Breast epithelium (tissue), 3 donors: ENCODE results near the gene PLS1.

Experiments
- CTCF ChIP-seq, 3 donors: fragments of 450-650 bp; IDR thresholded peaks; one replicate each; pipeline ENCODE4 v1.5.1; 2016 to 2017; ENCODE audit warnings: antibody characterized with exemption in 3 of 3, mild to moderate bottlenecking in 3 of 3, moderate library complexity in 3 of 3
- POLR2A ChIP-seq: fragments of 450-650 bp; IDR thresholded peaks from one replicate; pipeline ENCODE4 v1.6.1; 2016; ENCODE audit warnings: antibody characterized with exemption, mild to moderate bottlenecking, moderate library complexity
- POLR2AphosphoS5 ChIP-seq, 3 donors: sonication (generic); formaldehyde crosslinking; IDR thresholded peaks; one replicate each; pipeline ENCODE4 v1.6.1; 2017; ENCODE audit warnings: antibody characterized with exemption in 3 of 3

GRCh38 chr3:142560118-142560517, 36.1 kb upstream of the PLS1 start:
- TF ChIP-seq CTCF (IDR thresholded peaks at IDR 0.05): no peak
- no peak for TF ChIP-seq POLR2A
- TF ChIP-seq POLR2AphosphoS5 (IDR thresholded peaks at IDR 0.05): no peak
